ENCODE data around the gene CERS4. TPM values are rescaled to one million over a fixed set of nuclear protein-coding genes. Genes with fewer than 3 reads are reported as not detected.

The CERS4 gene
- total and polyA plus RNA-seq, 2 of the 8 experiments (the other 6 are each of a cell fraction or from before 2014, with no cell fraction given) = 88.2 to 179 TPM

DNA sequence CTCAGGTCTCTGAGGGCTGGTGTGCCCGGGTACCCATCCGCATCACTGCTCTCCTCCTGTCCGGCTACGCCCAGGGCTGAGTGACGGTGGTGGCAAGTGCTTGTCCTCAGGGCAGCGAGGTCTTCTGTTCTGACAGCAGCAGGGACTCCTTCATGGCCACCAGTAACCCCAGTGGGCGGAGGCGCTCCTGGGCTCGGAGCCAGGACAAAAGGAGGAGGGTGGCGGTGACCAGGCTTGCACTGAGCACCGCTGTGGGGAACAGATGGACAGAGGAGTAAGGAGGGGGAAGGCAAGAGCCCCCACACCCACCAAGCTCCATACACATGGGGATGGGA lies 93.2 kb downstream of the CERS4 start:
- Histone ChIP-seq H3K9ac (replicated peaks in 1 of 4; ENCODE audit: extremely low read depth in 1 of 4, low read depth in 3 of 4, low read length in 3 of 4) (no peak overlapping the region), H4K5ac (ENCODE audit: insufficient read length, low read depth, low read length) (no peak overlapping the region), H2BK120ac (replicated peaks; ENCODE audit: low read depth, low read length) (no peak overlapping the region), H3K4ac (replicated peaks; ENCODE audit: insufficient read length, low read depth, low read length) (no peak overlapping the region), H2BK12ac (ENCODE audit: low read depth, low read length) (no peak overlapping the region), H4K20me1 (replicated peaks in 1 of 2; ENCODE audit: control insufficient read depth in 1 of 2, insufficient read depth in 2 of 2, low read length in 2 of 2) (peaks cover 0 to 4% of the 10 kb centered on the region in 2 experiments), H3K18ac (ENCODE audit: extremely low read depth, low read length) (no peak overlapping the region), H4K8ac (ENCODE audit: extremely low read depth, insufficient read depth, low read length) (no peak overlapping the region), H3K79me2 (ENCODE audit: control insufficient read depth in 1 of 2, insufficient read depth in 2 of 2, low read length in 2 of 2) (peaks cover 0 to 2% of the 10 kb centered on the region in 2 experiments; a peak in 2 of 4 replicates), H3K4me1 (replicated peaks in 1 of 4; ENCODE audit: control insufficient read depth in 3 of 4, insufficient read depth in 4 of 4, low read length in 3 of 4) (peaks cover 0 to 10% (median 5%) of the 10 kb centered on the region in 4 experiments; a peak in 5 of 7 replicates), H3K23ac (ENCODE audit: insufficient read length) (no peak overlapping the region), H3K9me3 (ENCODE audit: insufficient read depth in 2 of 2, low read depth in 1 of 2, low read length in 1 of 2) (no peaks in the 10 kb centered on the region), H4K91ac (replicated peaks; ENCODE audit: insufficient read length, low read length) (no peak overlapping the region), H3K56ac (replicated peaks; ENCODE audit: insufficient read length, low read depth, low read length) (no peak overlapping the region), H2BK15ac (ENCODE audit: low read length) (no peak overlapping the region), H3K27ac (ENCODE audit: low read depth, low read length) (no peak overlapping the region), H3K36me3 (ENCODE audit: control insufficient read depth in 2 of 4, insufficient read depth in 4 of 4, low read length in 3 of 4) (peaks cover 4 to 12% (median 6%) of the 10 kb centered on the region in 4 experiments; a peak in 5 of 8 replicates), H2AFZ (ENCODE audit: low read length) (no peak overlapping the region), H3K79me1 (ENCODE audit: low read depth, low read length) (peaks cover 3% of the 10 kb centered on the region), H3K4me2 (ENCODE audit: insufficient read depth in 1 of 2, low read depth in 2 of 2, low read length in 2 of 2) (no peak overlapping the region), H3K14ac (ENCODE audit: insufficient read length) (no peak overlapping the region), H3K27me3 (replicated peaks in 1 of 4; ENCODE audit: control insufficient read depth in 3 of 4, extremely low read depth in 1 of 4, insufficient read depth in 3 of 4, low read length in 3 of 4) (no peaks in the 10 kb centered on the region), H3K23me2 (ENCODE audit: low read depth, low read length) (peaks cover 1% of the 10 kb centered on the region), H2AK5ac (ENCODE audit: low read depth, low read length) (no peak overlapping the region), H2BK5ac (ENCODE audit: low read depth, low read length) (no peak overlapping the region), H3K4me3 (ENCODE audit: extremely low read depth in 1 of 4, insufficient read depth in 2 of 4, low read depth in 3 of 4, low read length in 4 of 4) (no peak overlapping the region), H2BK20ac (ENCODE audit: low read length) (no peak overlapping the region)
- 94% methylated on average over 10 of the region's 11 CpGs; no CpG with 5 or more reads in 1 of the 2 experiments for WGBS, 2 experiments (ENCODE audit: extremely low coverage in 1 of 2, insufficient coverage in 1 of 2, insufficient read length in 1 of 2, insufficient replicate concordance in 2 of 2, low coverage in 1 of 2, low lambda C conversion rate in 2 of 2, missing lambda C conversion rate in 1 of 2)
- DNase-seq (ENCODE audit: low read depth in 1 of 2, low spot score in 2 of 2) (no peak), FAIRE-seq (no peak)
- ChIA-PET CTCF (ENCODE audit: partially characterized antibody) (interaction anchor here (0.5 to 1.3 kb wide), 3 partner anchors 15 to 1801 kb away, joined by 3 to 4 read pairs (median 3); no protein-coding TSS in a partner anchor), POLR2A (ENCODE audit: partially characterized antibody) (interaction anchor here (0.6 to 25.3 kb wide), 4 partner anchors 10 to 88 kb away, joined by 4 to 583 read pairs (median 4); partner anchors contain the start of genes NDUFA7, RAB11B and RPS28)
- TF ChIP-seq SUZ12 (IDR thresholded peaks at IDR 0.05; ENCODE audit: low read length) (no peak), POU5F1 (IDR thresholded peaks at IDR 0.05; ENCODE audit: low read depth, low read length) (no peak), POLR2A (IDR thresholded peaks at IDR 0.05; ENCODE audit: control extremely low read depth in 1 of 2, low read depth in 2 of 2, low read length in 2 of 2) (no peak), SRF (IDR thresholded peaks at IDR 0.05; ENCODE audit: low read depth, low read length) (no peak), SIX5 (IDR thresholded peaks at IDR 0.05; ENCODE audit: low read depth, low read length) (no peak), YY1 (IDR thresholded peaks at IDR 0.05; ENCODE audit: low read depth, low read length) (no peak), EGR1 (IDR thresholded peaks at IDR 0.05; ENCODE audit: borderline replicate concordance, low read depth, low read length) (no peak), EZH2 (IDR thresholded peaks at IDR 0.05; ENCODE audit: low read depth, low read length, severe bottlenecking) (no peak), BACH1 (IDR thresholded peaks at IDR 0.05; ENCODE audit: low read length) (no peak), TEAD4 (IDR thresholded peaks at IDR 0.05; ENCODE audit: low read depth, low read length) (no peak)
- TF ChIP-seq, protein P1, sequence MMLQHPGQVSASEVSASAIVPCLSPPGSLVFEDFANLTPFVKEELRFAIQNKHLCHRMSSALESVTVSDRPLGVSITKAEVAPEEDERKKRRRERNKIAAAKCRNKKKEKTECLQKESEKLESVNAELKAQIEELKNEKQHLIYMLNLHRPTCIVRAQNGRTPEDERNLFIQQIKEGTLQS (IDR thresholded peaks at IDR 0.05; ENCODE audit: insufficient read depth, low read depth, low read length) = no peak
- TF ChIP-seq, protein P2, sequence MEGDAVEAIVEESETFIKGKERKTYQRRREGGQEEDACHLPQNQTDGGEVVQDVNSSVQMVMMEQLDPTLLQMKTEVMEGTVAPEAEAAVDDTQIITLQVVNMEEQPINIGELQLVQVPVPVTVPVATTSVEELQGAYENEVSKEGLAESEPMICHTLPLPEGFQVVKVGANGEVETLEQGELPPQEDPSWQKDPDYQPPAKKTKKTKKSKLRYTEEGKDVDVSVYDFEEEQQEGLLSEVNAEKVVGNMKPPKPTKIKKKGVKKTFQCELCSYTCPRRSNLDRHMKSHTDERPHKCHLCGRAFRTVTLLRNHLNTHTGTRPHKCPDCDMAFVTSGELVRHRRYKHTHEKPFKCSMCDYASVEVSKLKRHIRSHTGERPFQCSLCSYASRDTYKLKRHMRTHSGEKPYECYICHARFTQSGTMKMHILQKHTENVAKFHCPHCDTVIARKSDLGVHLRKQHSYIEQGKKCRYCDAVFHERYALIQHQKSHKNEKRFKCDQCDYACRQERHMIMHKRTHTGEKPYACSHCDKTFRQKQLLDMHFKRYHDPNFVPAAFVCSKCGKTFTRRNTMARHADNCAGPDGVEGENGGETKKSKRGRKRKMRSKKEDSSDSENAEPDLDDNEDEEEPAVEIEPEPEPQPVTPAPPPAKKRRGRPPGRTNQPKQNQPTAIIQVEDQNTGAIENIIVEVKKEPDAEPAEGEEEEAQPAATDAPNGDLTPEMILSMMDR (IDR thresholded peaks at IDR 0.05; ENCODE audit: control extremely low read depth in 1 of 3, insufficient read depth in 1 of 3, low read depth in 1 of 3, low read length in 3 of 3) = no peak
